Neural progenitor cell (in vitro differentiated cells): ENCODE data around the gene DMXL2.

Experiments
- EZH2phosphoT487 ChIP-seq: fragments of 200-600 bp; sonication (generic); IDR thresholded peaks from 2 replicates; pipeline ENCODE4 v1.6.1; 2017; ENCODE audit warnings: antibody characterized with exemption
- TF ChIP-seq, protein P1 (sequence below): fragments of 200-600 bp; sonication (generic); IDR thresholded peaks from 2 replicates; pipeline ENCODE4 v1.5.1; 2017; ENCODE audit warnings: antibody characterized with exemption, mild to moderate bottlenecking

DNA sequence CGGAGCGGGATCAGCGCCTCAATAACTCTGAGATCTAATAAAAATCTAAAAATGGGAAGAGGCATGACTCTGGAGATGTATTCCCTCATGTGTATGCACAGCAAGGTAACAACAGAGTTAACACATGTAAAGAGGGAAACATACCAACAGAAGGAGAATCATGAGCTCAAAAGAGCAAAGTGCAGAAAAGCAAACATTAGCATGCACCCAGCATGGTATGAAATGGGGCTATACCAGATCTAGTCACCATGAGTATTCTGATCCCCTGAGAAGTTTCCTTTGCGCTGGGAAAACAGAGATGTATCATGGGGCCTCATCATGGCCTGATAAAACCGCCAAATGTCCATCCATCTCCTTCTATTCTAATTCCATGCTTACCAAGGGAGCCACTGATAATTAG lies 152.1 kb downstream of the DMXL2 start:
- TF ChIP-seq, protein P1, sequence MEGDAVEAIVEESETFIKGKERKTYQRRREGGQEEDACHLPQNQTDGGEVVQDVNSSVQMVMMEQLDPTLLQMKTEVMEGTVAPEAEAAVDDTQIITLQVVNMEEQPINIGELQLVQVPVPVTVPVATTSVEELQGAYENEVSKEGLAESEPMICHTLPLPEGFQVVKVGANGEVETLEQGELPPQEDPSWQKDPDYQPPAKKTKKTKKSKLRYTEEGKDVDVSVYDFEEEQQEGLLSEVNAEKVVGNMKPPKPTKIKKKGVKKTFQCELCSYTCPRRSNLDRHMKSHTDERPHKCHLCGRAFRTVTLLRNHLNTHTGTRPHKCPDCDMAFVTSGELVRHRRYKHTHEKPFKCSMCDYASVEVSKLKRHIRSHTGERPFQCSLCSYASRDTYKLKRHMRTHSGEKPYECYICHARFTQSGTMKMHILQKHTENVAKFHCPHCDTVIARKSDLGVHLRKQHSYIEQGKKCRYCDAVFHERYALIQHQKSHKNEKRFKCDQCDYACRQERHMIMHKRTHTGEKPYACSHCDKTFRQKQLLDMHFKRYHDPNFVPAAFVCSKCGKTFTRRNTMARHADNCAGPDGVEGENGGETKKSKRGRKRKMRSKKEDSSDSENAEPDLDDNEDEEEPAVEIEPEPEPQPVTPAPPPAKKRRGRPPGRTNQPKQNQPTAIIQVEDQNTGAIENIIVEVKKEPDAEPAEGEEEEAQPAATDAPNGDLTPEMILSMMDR, result no peak
- no peak for TF ChIP-seq EZH2phosphoT487
